ENCODE results near the gene FRMPD4.

- no peak for TF ChIP-seq CREB5 (CRISPR knock-in tag; IDR thresholded peaks at IDR 0.05; ENCODE audit: low read depth)
- no peak for TF ChIP-seq RARB (CRISPR knock-in tag; IDR thresholded peaks at IDR 0.05)
Measured at GRCh38 chrX:12648995-12649394, 510.7 kb downstream of the FRMPD4 start.

All from SK-N-SH treated with all-trans-retinoic acid at 6 μM for 48 hours (cell line).